HEK293 (cell line): Measurements from ENCODE around the gene FOXF2.

ENCODE experiments used
- MYNN ChIP-seq: fragments of 450-650 bp; formaldehyde crosslinking; IDR thresholded peaks from 2 replicates; pipeline ENCODE4 v1.5.1; 2016; ENCODE audit warnings: missing biosample characterization, missing genetic modification characterization, borderline replicate concordance
- ZNF670 ChIP-seq: fragments of 450-650 bp; formaldehyde crosslinking; IDR thresholded peaks from 2 replicates; pipeline ENCODE4 v1.5.1; 2016; ENCODE audit warnings: missing biosample characterization, missing genetic modification characterization, low read depth

GRCh38 chr6:1367771-1368170 is 21.6 kb upstream of the FOXF2 start:
- TF ChIP-seq MYNN = no peak
- TF ChIP-seq ZNF670 = no peak
